Body of pancreas (tissue), 4 donors: ENCODE measurements around the gene EDARADD.

Source experiments
- CTCF ChIP-seq, 7 experiments: fragments of 450-650 bp in 4 of 7; fragments of 200-600 bp in 3 of 7; sonication (generic) in 3 of 7; IDR thresholded peaks; one replicate each; pipeline ENCODE4 v1.5.1; 2016 to 2019; ENCODE audit warnings: antibody characterized with exemption in 7 of 7
- POLR2A ChIP-seq, 3 donors: fragments of 450-650 bp; IDR thresholded peaks; one replicate each; pipeline ENCODE4 v1.6.1; 2016; ENCODE audit warnings: antibody characterized with exemption in 3 of 3, mild to moderate bottlenecking in 2 of 3

DNA sequence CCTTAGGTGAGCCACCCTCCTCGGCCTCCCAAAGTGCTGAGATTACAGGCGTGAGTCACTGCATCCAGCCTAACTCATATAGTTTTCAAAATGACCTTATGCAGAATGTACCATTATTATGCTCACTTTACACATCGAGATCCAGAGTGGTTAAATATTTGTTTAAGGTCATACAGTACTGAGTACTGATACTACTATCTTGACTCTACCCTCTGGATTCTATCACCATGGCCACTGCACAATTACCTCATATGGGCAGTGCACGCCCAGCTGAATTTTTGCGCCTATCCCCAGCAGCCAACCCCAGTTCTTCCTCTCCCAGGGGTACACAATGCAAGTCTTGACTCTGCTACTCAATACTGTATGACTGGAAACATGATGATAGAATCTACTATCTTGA lies 56.7 kb downstream of the EDARADD start:
- no peak for TF ChIP-seq CTCF (IDR thresholded peaks at IDR 0.05)
- TF ChIP-seq POLR2A (IDR thresholded peaks at IDR 0.05), result no peak
